Mammary epithelial cell (primary cell): ENCODE results near the gene CHRM4.

ENCODE experiments used
- CTCF ChIP-seq, 2 donors: IDR thresholded peaks in 1 of 2; conservative IDR thresholded peaks in 1 of 2; 2 replicates each; pipeline ENCODE4 v1.5.1; 2011 to 2012; ENCODE audit warnings: inconsistent platforms in 2 of 2, low read length in 2 of 2, mild to moderate bottlenecking in 2 of 2, control low read depth in 1 of 2, low read depth in 1 of 2; ENCODE audit not compliant: insufficient read depth in 1 of 2; ENCODE audit errors: extremely low read depth in 1 of 2
- EZH2 ChIP-seq: IDR thresholded peaks from 2 replicates; pipeline ENCODE4 v1.6.1; 2012; ENCODE audit warnings: low read length, inconsistent platforms, borderline replicate concordance

DNA sequence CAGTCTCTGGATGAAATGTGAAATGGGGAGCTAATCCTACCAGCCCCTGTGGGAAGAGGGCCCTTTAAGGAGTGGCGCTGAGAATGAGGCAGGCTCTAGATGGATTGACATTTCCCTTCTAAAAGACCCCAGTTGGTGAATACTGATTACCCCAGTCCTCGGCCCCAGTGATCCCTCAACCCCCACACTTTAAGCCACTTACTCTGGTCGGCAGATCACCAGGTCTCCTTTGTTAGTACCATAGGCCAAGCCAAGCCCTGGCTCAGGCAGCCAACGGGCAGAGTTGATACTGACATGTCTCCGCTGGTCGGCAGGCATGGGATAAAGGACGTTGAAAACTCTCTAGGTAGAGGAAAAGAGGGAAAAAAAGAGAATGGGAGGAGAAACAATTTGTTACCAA, 26.1 kb upstream of the CHRM4 start:
- TF ChIP-seq CTCF (conservative IDR thresholded peaks at IDR 0.05 in 1 of 2, IDR thresholded peaks at IDR 0.05 in 1 of 2; ENCODE audit: extremely low read depth in 1 of 2, insufficient read depth in 1 of 2, low read depth in 1 of 2, low read length in 2 of 2), result no peak
- no peak for TF ChIP-seq EZH2
